NOMO-1 treated with dmso at 0.1 percent for 144 hours (cell line): ENCODE data around the gene SH3GL2.

Experiments
- DNase-seq: peaks from one replicate; lab custom pipeline; 2025; ENCODE audit not compliant: unreplicated experiment; lab: John Stamatoyannopoulos, UW

The SH3GL2 gene

GRCh38 chr9:17802249-17802857 lies 223.5 kb downstream of the SH3GL2 start:
- DNase-seq: no peak

GRCh38 chr9:17807613-17808282 lies 228.9 kb downstream of the SH3GL2 start:
- no peak for DNase-seq

GRCh38 chr9:17810317-17810716 lies 231.5 kb downstream of the SH3GL2 start:
- DNase-seq: no peak

GRCh38 chr9:17810728-17811571 lies 232.1 kb downstream of the SH3GL2 start:
- no peak for DNase-seq

GRCh38 chr9:17813798-17814197 lies 234.9 kb downstream of the SH3GL2 start:
- no peak for DNase-seq

GRCh38 chr9:17816431-17817027 lies 237.7 kb downstream of the SH3GL2 start:
- DNase-seq: no peak

GRCh38 chr9:17824191-17824590 lies 245.3 kb downstream of the SH3GL2 start:
- DNase-seq: no peak

- no peak for DNase-seq
Measured at GRCh38 chr9:17824616-17825264, 245.9 kb downstream of the SH3GL2 start.

GRCh38 chr9:17825265-17825659 lies 246.4 kb downstream of the SH3GL2 start:
- no peak for DNase-seq

GRCh38 chr9:17829064-17829463 lies 250.2 kb downstream of the SH3GL2 start:
- DNase-seq: no peak

GRCh38 chr9:17829812-17830385 lies 251.0 kb downstream of the SH3GL2 start:
- no peak for DNase-seq

- no peak for DNase-seq
Measured at GRCh38 chr9:17832812-17833211, 253.9 kb downstream of the SH3GL2 start.

- no peak for DNase-seq
Measured at GRCh38 chr9:17833846-17834245, 255.0 kb downstream of the SH3GL2 start.

- no peak for DNase-seq
Measured at GRCh38 chr9:17837965-17838364, 259.1 kb downstream of the SH3GL2 start.

- no peak for DNase-seq
Measured at GRCh38 chr9:17839776-17840175, 260.9 kb downstream of the SH3GL2 start.

GRCh38 chr9:17843236-17843635 lies 264.4 kb downstream of the SH3GL2 start:
- no peak for DNase-seq
